HEK293 (cell line): Measurements from ENCODE around the gene RPL3.

Experiments
- GLI2 ChIP-seq: fragments of 450-650 bp; formaldehyde crosslinking; IDR thresholded peaks from 2 replicates; pipeline ENCODE4; 2017; ENCODE audit warnings: missing biosample characterization, missing genetic modification characterization, low read depth, borderline replicate concordance
- HOXA7 ChIP-seq: sonication (generic); formaldehyde crosslinking; IDR thresholded peaks from 2 replicates; pipeline ENCODE4 v1.8.1; 2022; ENCODE audit warnings: missing genetic modification reagents, borderline replicate concordance
- IKZF3 ChIP-seq: fragments of 450-650 bp; IDR thresholded peaks from 2 replicates; pipeline ENCODE4 v1.5.0; 2018; ENCODE audit warnings: missing biosample characterization, mild to moderate bottlenecking, missing genetic modification characterization, moderate library complexity
- KLF1 ChIP-seq: fragments of 450-650 bp; formaldehyde crosslinking; IDR thresholded peaks from 2 replicates; pipeline ENCODE4 v1.5.1; 2016; ENCODE audit warnings: missing biosample characterization, missing genetic modification characterization
- KLF17 ChIP-seq: fragments of 450-650 bp; formaldehyde crosslinking; IDR thresholded peaks from 2 replicates; pipeline ENCODE4 v1.5.1; 2016; ENCODE audit warnings: missing biosample characterization, missing genetic modification characterization
- OSR2 ChIP-seq: fragments of 450-650 bp; formaldehyde crosslinking; IDR thresholded peaks from 2 replicates; pipeline ENCODE4 v1.5.1; 2016; ENCODE audit warnings: missing biosample characterization, missing genetic modification characterization
- PBX3 ChIP-seq: sonication (generic); formaldehyde crosslinking; IDR thresholded peaks from 2 replicates; pipeline ENCODE4 v1.8.1; 2022; ENCODE audit warnings: mild to moderate bottlenecking, moderate library complexity, missing genetic modification reagents
- REPIN1 ChIP-seq: fragments of 450-650 bp; formaldehyde crosslinking; IDR thresholded peaks from 2 replicates; pipeline ENCODE4 v1.5.1; 2017; ENCODE audit warnings: missing biosample characterization, missing genetic modification characterization, low read depth
- ZBTB21 ChIP-seq: fragments of 450-650 bp; formaldehyde crosslinking; IDR thresholded peaks from 2 replicates; pipeline ENCODE4 v1.5.1; 2017; ENCODE audit warnings: missing biosample characterization, missing genetic modification characterization
- ZBTB44 ChIP-seq: fragments of 450-650 bp; IDR thresholded peaks from 2 replicates; pipeline ENCODE4 v1.5.1; 2018; ENCODE audit warnings: missing biosample characterization, mild to moderate bottlenecking, missing genetic modification characterization
- ZBTB49 ChIP-seq: fragments of 450-650 bp; formaldehyde crosslinking; IDR thresholded peaks from 2 replicates; pipeline ENCODE4 v1.5.1; 2016; ENCODE audit warnings: missing biosample characterization, missing genetic modification characterization, low read depth
- ZFP3 ChIP-seq: fragments of 450-650 bp; formaldehyde crosslinking; IDR thresholded peaks from 2 replicates; pipeline ENCODE4 v1.5.1; 2016; ENCODE audit warnings: low read depth, missing biosample characterization, missing genetic modification characterization
- ZNF133 ChIP-seq: fragments of 450-650 bp; formaldehyde crosslinking; IDR thresholded peaks from 2 replicates; pipeline ENCODE4 v1.5.1; 2016; ENCODE audit warnings: missing biosample characterization, missing genetic modification characterization
- ZNF140 ChIP-seq: fragments of 450-650 bp; formaldehyde crosslinking; IDR thresholded peaks from 2 replicates; pipeline ENCODE4 v1.5.1; 2016; ENCODE audit warnings: missing biosample characterization, missing genetic modification characterization
- ZNF157 ChIP-seq: fragments of 450-650 bp; formaldehyde crosslinking; IDR thresholded peaks from 2 replicates; pipeline ENCODE4 v1.5.1; 2016; ENCODE audit warnings: missing biosample characterization, missing genetic modification characterization
- ZNF292 ChIP-seq: fragments of 450-650 bp; formaldehyde crosslinking; IDR thresholded peaks from 2 replicates; pipeline ENCODE4 v1.5.1; 2016; ENCODE audit warnings: low read depth, missing biosample characterization, missing genetic modification characterization, borderline replicate concordance
- ZNF341 ChIP-seq: fragments of 450-650 bp; formaldehyde crosslinking; IDR thresholded peaks from 2 replicates; pipeline ENCODE4; 2016; ENCODE audit warnings: low read depth, missing biosample characterization, missing genetic modification characterization
- ZNF354C ChIP-seq: fragments of 450-650 bp; formaldehyde crosslinking; IDR thresholded peaks from 2 replicates; pipeline ENCODE4 v1.5.1; 2016; ENCODE audit warnings: missing biosample characterization, missing genetic modification characterization, low read depth, borderline replicate concordance
- ZNF37A ChIP-seq: fragments of 450-650 bp; IDR thresholded peaks from 2 replicates; pipeline ENCODE4 v1.5.1; 2018; ENCODE audit warnings: missing biosample characterization, missing genetic modification characterization
- ZNF394 ChIP-seq: fragments of 450-650 bp; formaldehyde crosslinking; IDR thresholded peaks from 2 replicates; pipeline ENCODE4 v1.5.1; 2016; ENCODE audit warnings: missing biosample characterization, missing genetic modification characterization, mild to moderate bottlenecking, moderate library complexity, borderline replicate concordance
- ZNF488 ChIP-seq: fragments of 450-650 bp; formaldehyde crosslinking; IDR thresholded peaks from 2 replicates; pipeline ENCODE4 v1.5.1; 2016; ENCODE audit warnings: missing biosample characterization, missing genetic modification characterization
- ZNF624 ChIP-seq: fragments of 450-650 bp; formaldehyde crosslinking; IDR thresholded peaks from 2 replicates; pipeline ENCODE4 v1.5.1; 2017; ENCODE audit warnings: missing biosample characterization, missing genetic modification characterization
- TF ChIP-seq, protein P1 (sequence below): fragments of 450-650 bp; formaldehyde crosslinking; IDR thresholded peaks from 2 replicates; pipeline ENCODE4 v1.5.1; 2016; ENCODE audit warnings: missing biosample characterization, missing genetic modification characterization
- TF ChIP-seq, protein P2 (sequence below): fragments of 450-650 bp; formaldehyde crosslinking; IDR thresholded peaks from 2 replicates; pipeline ENCODE4 v1.5.1; 2016; ENCODE audit warnings: missing biosample characterization, missing genetic modification characterization
- TF ChIP-seq, protein P3 (sequence below): fragments of 450-650 bp; formaldehyde crosslinking; IDR thresholded peaks from 2 replicates; pipeline ENCODE4 v1.5.0; 2017; ENCODE audit warnings: missing biosample characterization, missing genetic modification characterization, borderline replicate concordance

The RPL3 gene

GRCh38 chr22:39316440-39317083 lies 2.9 kb downstream of the RPL3 start (continued):
- TF ChIP-seq, protein P1, sequence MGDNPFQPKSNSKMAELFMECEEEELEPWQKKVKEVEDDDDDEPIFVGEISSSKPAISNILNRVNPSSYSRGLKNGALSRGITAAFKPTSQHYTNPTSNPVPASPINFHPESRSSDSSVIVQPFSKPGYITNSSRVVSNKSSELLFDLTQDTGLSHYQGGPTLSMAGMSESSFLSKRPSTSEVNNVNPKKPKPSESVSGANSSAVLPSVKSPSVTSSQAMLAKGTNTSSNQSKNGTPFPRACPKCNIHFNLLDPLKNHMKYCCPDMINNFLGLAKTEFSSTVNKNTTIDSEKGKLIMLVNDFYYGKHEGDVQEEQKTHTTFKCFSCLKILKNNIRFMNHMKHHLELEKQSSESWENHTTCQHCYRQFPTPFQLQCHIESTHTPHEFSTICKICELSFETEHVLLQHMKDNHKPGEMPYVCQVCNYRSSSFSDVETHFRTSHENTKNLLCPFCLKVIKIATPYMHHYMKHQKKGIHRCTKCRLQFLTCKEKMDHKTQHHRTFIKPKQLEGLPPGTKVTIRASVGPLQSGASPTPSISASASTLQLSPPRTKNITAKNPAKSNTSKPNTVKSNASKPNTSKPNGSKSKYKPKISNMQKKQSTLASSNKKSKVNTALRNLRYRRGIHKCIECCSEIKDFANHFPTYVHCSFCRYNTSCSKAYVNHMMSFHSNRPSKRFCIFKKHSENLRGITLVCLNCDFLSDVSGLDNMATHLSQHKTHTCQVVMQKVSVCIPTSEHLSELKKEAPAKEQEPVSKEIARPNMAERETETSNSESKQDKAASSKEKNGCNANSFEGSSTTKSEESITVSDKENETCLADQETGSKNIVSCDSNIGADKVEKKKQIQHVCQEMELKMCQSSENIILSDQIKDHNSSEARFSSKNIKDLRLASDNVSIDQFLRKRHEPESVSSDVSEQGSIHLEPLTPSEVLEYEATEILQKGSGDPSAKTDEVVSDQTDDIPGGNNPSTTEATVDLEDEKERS (tag by site-specific recombination) = no peak
- TF ChIP-seq, protein P2, sequence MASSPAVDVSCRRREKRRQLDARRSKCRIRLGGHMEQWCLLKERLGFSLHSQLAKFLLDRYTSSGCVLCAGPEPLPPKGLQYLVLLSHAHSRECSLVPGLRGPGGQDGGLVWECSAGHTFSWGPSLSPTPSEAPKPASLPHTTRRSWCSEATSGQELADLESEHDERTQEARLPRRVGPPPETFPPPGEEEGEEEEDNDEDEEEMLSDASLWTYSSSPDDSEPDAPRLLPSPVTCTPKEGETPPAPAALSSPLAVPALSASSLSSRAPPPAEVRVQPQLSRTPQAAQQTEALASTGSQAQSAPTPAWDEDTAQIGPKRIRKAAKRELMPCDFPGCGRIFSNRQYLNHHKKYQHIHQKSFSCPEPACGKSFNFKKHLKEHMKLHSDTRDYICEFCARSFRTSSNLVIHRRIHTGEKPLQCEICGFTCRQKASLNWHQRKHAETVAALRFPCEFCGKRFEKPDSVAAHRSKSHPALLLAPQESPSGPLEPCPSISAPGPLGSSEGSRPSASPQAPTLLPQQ (tag by site-specific recombination) = peak; percentile 99
- TF ChIP-seq ZNF624 (tag by site-specific recombination) (no peak), ZNF140 (tag by site-specific recombination) (no peak), ZBTB49 (tag by site-specific recombination) (no peak), ZNF133 (tag by site-specific recombination) (no peak), ZNF394 (no peak), ZFP3 (no peak), ZNF157 (tag by site-specific recombination) (no peak), ZNF37A (tag by site-specific recombination) (no peak), ZBTB44 (tag by site-specific recombination) (no peak), IKZF3 (tag by site-specific recombination) (no peak), ZNF292 (no peak), HOXA7 (CRISPR knock-in tag) (no peak), KLF17 (tag by site-specific recombination) (peak; percentile 78), KLF1 (tag by site-specific recombination) (no peak), ZNF488 (no peak), PBX3 (CRISPR knock-in tag) (no peak), ZNF354C (no peak), ZNF341 (no peak), ZBTB21 (tag by site-specific recombination) (no peak), GLI2 (tag by site-specific recombination) (no peak), REPIN1 (tag by site-specific recombination) (no peak), OSR2 (no peak)
- TF ChIP-seq, protein P3, sequence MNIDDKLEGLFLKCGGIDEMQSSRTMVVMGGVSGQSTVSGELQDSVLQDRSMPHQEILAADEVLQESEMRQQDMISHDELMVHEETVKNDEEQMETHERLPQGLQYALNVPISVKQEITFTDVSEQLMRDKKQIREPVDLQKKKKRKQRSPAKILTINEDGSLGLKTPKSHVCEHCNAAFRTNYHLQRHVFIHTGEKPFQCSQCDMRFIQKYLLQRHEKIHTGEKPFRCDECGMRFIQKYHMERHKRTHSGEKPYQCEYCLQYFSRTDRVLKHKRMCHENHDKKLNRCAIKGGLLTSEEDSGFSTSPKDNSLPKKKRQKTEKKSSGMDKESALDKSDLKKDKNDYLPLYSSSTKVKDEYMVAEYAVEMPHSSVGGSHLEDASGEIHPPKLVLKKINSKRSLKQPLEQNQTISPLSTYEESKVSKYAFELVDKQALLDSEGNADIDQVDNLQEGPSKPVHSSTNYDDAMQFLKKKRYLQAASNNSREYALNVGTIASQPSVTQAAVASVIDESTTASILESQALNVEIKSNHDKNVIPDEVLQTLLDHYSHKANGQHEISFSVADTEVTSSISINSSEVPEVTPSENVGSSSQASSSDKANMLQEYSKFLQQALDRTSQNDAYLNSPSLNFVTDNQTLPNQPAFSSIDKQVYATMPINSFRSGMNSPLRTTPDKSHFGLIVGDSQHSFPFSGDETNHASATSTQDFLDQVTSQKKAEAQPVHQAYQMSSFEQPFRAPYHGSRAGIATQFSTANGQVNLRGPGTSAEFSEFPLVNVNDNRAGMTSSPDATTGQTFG (tag by site-specific recombination) = no peak
